HCT116 (cell line): Measurements from ENCODE around the gene ESF1. TPM values are rescaled to one million over a fixed set of nuclear protein-coding genes. Genes with fewer than 3 reads are reported as not detected.

Source experiments
- ATAC-seq: fragments of 200-7000 bp; cut with Tn5 transposase; 2 replicates; pipeline ENCODE4 v1.9.1; 2020; ENCODE audit warnings: mild to moderate bottlenecking, moderate library complexity
- BruUV-seq: library from RNA; stranded (reverse); fragments of 400-500 nt; replicated peaks from 2 replicates; lab custom pipeline; 2021; lab: Mats Ljungman, UMichigan
- CTCF ChIA-PET: fragments of 300-600 bp; sonication (Branson Sonifier 250); formaldehyde crosslinking; loops from one replicate; lab custom pipeline; 2021; ENCODE audit warnings: antibody characterized with exemption; lab: Charles Lee
- POLR2A ChIA-PET: fragments of 300-600, 350-600 bp; sonication (Branson Sonifier 250); formaldehyde crosslinking; loops from one replicate; lab custom pipeline; 2021; ENCODE audit warnings: antibody characterized with exemption; lab: Charles Lee
- RAD21 ChIA-PET, 2 experiments: fragments of 300-600 bp; sonication (Branson Sonifier 250); formaldehyde crosslinking; loops; one replicate each; lab custom pipeline; 2023; ENCODE audit warnings: low total read pairs in 2 of 2; ENCODE audit not compliant: uncharacterized antibody in 2 of 2, unreplicated experiment in 2 of 2, low non-redundant PET in 1 of 2; lab: Charles Lee
- DNase-seq: peaks from one replicate; pipeline ENCODE4 v3.0.0-alpha.2; 2010; ENCODE audit warnings: low read depth, low spot score
- H2AFZ ChIP-seq: fragments of 200-600 bp; shearing (Covaris generic), sonication (generic); 2 replicates; pipeline ENCODE4 v1.6.1; 2017; ENCODE audit warnings: low read depth, mixed run types, mixed read lengths, antibody characterized with exemption, low read length; ENCODE audit not compliant: poor library complexity, severe bottlenecking
- H3K27ac ChIP-seq: 2 replicates; pipeline ENCODE4 v1.5.1; 2012; ENCODE audit warnings: low read depth, low read length
- H3K27me3 ChIP-seq: fragments of 200-600 bp; sonication (generic); 2 replicates; pipeline ENCODE4 v1.6.1; 2016; ENCODE audit warnings: mixed run types, low read length, mixed read lengths; ENCODE audit not compliant: insufficient read depth
- H3K36me3 ChIP-seq, 2 experiments: fragments of 200-500 bp in 1 of 2; fragments of 200-600 bp in 1 of 2; sonication (Bioruptor generic) in 1 of 2; sonication (generic) in 1 of 2; 2 replicates each; pipeline versions ENCODE4 v1.5.1 to v1.6.1; 2014 to 2016; ENCODE audit warnings: low read length in 2 of 2, inconsistent platforms in 1 of 2, mixed read lengths in 1 of 2, mixed run types in 1 of 2; ENCODE audit not compliant: insufficient read depth in 2 of 2, control insufficient read depth in 1 of 2
- H3K4me1 ChIP-seq, 2 experiments: fragments of 200-600 bp in 1 of 2; sonication (generic) in 1 of 2; 2 replicates each; pipeline versions ENCODE4 v1.5.1 to v1.6.1; 2012 to 2017; ENCODE audit warnings: low read length in 2 of 2, inconsistent platforms in 1 of 2, mild to moderate bottlenecking in 1 of 2, mixed read lengths in 1 of 2, mixed run types in 1 of 2, moderate library complexity in 1 of 2; ENCODE audit not compliant: insufficient read depth in 2 of 2, control insufficient read depth in 1 of 2
- H3K4me2 ChIP-seq: fragments of 200-600 bp; sonication (generic); 2 replicates; pipeline ENCODE4 v1.6.1; 2017; ENCODE audit warnings: mixed run types, low read length, mixed read lengths
- H3K4me3 ChIP-seq, 2 experiments: fragments of 200-600 bp in 1 of 2; sonication (generic) in 1 of 2; replicated peaks in 1 of 2; 2 replicates each; pipeline ENCODE4 v1.5.1; 2011 to 2016; ENCODE audit warnings: low read length in 2 of 2, control low read depth in 1 of 2, low read depth in 1 of 2, mild to moderate bottlenecking in 1 of 2, mixed read lengths in 1 of 2, mixed run types in 1 of 2
- H3K79me2 ChIP-seq: fragments of 200-600 bp; sonication (generic); 2 replicates; pipeline ENCODE4 v1.6.1; 2017; ENCODE audit warnings: mild to moderate bottlenecking, mixed run types, low read length, moderate library complexity, mixed read lengths; ENCODE audit not compliant: insufficient read depth
- H3K9ac ChIP-seq: fragments of 200-600 bp; sonication (generic); 2 replicates; pipeline ENCODE4 v1.6.1; 2016; ENCODE audit warnings: low read length, mixed read lengths
- H3K9me2 ChIP-seq: fragments of 200-600 bp; sonication (generic), shearing (Covaris generic); 2 replicates; pipeline ENCODE4 v1.6.1; 2017; ENCODE audit warnings: mixed run types, mild to moderate bottlenecking, moderate library complexity; ENCODE audit not compliant: insufficient read depth
- H3K9me3 ChIP-seq, 2 experiments: fragments of 200-500 bp in 1 of 2; fragments of 200-600 bp in 1 of 2; sonication (Bioruptor generic) in 1 of 2; sonication (generic) in 1 of 2; 2 replicates each; pipeline ENCODE4 v1.6.1; 2014 to 2017; ENCODE audit warnings: low read length in 2 of 2, mixed read lengths in 2 of 2, inconsistent platforms in 1 of 2, low read depth in 1 of 2, mild to moderate bottlenecking in 1 of 2, mixed run types in 1 of 2, moderate library complexity in 1 of 2; ENCODE audit not compliant: control insufficient read depth in 1 of 2, insufficient read depth in 1 of 2
- H4K20me1 ChIP-seq: fragments of 200-600 bp; sonication (generic), shearing (Covaris generic); 2 replicates; pipeline ENCODE4 v1.6.1; 2017; ENCODE audit warnings: mixed run types, mild to moderate bottlenecking, moderate library complexity; ENCODE audit not compliant: insufficient read depth
- CBX3 ChIP-seq: IDR thresholded peaks from 2 replicates; pipeline ENCODE4 v1.6.1; 2012; ENCODE audit warnings: low read depth
- CEBPB ChIP-seq: IDR thresholded peaks from 2 replicates; pipeline ENCODE4 v1.6.1; 2012; ENCODE audit warnings: low read depth
- CTCF ChIP-seq, 3 experiments: fragments of 200-600 bp in 1 of 3; sonication (generic) in 1 of 3; IDR thresholded peaks in 2 of 3; conservative IDR thresholded peaks in 1 of 3; 2 replicates each; pipeline ENCODE4 v1.5.1; 2012 to 2017; ENCODE audit warnings: low read depth in 2 of 3, low read length in 2 of 3, antibody characterized with exemption in 1 of 3, borderline replicate concordance in 1 of 3, control low read depth in 1 of 3, mild to moderate bottlenecking in 1 of 3, mixed read lengths in 1 of 3, mixed run types in 1 of 3, moderate library complexity in 1 of 3; ENCODE audit not compliant: insufficient read depth in 1 of 3
- ELF1 ChIP-seq: IDR thresholded peaks from 2 replicates; pipeline ENCODE4 v1.6.1; 2012; ENCODE audit warnings: low read depth, borderline replicate concordance
- EZH2 ChIP-seq: fragments of 200-600 bp; sonication (generic); IDR thresholded peaks from 2 replicates; pipeline ENCODE4 v1.6.1; 2017; ENCODE audit warnings: antibody characterized with exemption, mixed run types
- EZH2phosphoT487 ChIP-seq: fragments of 200-600 bp; IDR thresholded peaks from 2 replicates; pipeline ENCODE4 v1.6.1; 2018; ENCODE audit warnings: antibody characterized with exemption, borderline replicate concordance
- FOSL1 ChIP-seq: IDR thresholded peaks from 2 replicates; pipeline ENCODE4 v1.6.1; 2012; ENCODE audit warnings: low read depth
- POLR2A ChIP-seq: IDR thresholded peaks from 2 replicates; pipeline ENCODE4 v1.7.0; 2011; ENCODE audit warnings: borderline replicate concordance; ENCODE audit not compliant: insufficient read depth, insufficient read length; ENCODE audit errors: extremely low read depth
- RAD21 ChIP-seq: IDR thresholded peaks from 2 replicates; pipeline ENCODE4 v1.6.1; 2012; ENCODE audit warnings: low read depth, mild to moderate bottlenecking
- SIN3A ChIP-seq: IDR thresholded peaks from 2 replicates; pipeline ENCODE4 v1.6.1; 2012; ENCODE audit warnings: low read depth
- SP1 ChIP-seq: IDR thresholded peaks from 2 replicates; pipeline ENCODE4 v1.6.1; 2012; ENCODE audit warnings: low read depth
- TCF7L2 ChIP-seq: IDR thresholded peaks from 2 replicates; pipeline ENCODE4 v1.7.0; 2011; ENCODE audit warnings: borderline replicate concordance, inconsistent platforms; ENCODE audit not compliant: insufficient read depth, insufficient read length; ENCODE audit errors: extremely low read depth
- YY1 ChIP-seq: IDR thresholded peaks from 2 replicates; pipeline ENCODE4 v1.6.1; 2011; ENCODE audit warnings: low read length, low read depth, moderate library complexity, mild to moderate bottlenecking; ENCODE audit not compliant: insufficient replicate concordance; ENCODE audit errors: extremely low read depth
- ZBTB33 ChIP-seq: IDR thresholded peaks from 2 replicates; pipeline ENCODE4 v1.6.1; 2011; ENCODE audit warnings: mild to moderate bottlenecking, low read length, moderate library complexity; ENCODE audit not compliant: insufficient replicate concordance; ENCODE audit errors: extremely low read depth
- ZFX ChIP-seq: fragments of 450-650 bp; IDR thresholded peaks from 2 replicates; pipeline ENCODE4 v1.6.1; 2017
- ZNF274 ChIP-seq: fragments of 200-500 bp; sonication (Bioruptor generic); IDR thresholded peaks from 2 replicates; pipeline ENCODE4 v1.6.1; 2014; ENCODE audit warnings: mild to moderate bottlenecking, low read depth, low read length, inconsistent platforms
- intact Hi-C: fragments of 100-400 bp; cut with micrococcal nuclease; formaldehyde crosslinking; loops from 2 replicates; pipeline ENCODE4 v1.10.0; 2022
- total RNA-seq: library from RNA; stranded (reverse); gene quantifications from one replicate; pipeline ENCODE4 v1.2.1, GENCODE V29; 2021; ENCODE audit not compliant: unreplicated experiment
- TF ChIP-seq, protein P1 (sequence below): IDR thresholded peaks from 2 replicates; pipeline ENCODE4 v1.6.1; 2012
- TF ChIP-seq, protein P2 (sequence below): IDR thresholded peaks from 2 replicates; pipeline ENCODE4 v1.6.1; 2012

Gene ESF1
- total RNA-seq, 1 experiment from 2014 or later: 25.4 TPM

DNA sequence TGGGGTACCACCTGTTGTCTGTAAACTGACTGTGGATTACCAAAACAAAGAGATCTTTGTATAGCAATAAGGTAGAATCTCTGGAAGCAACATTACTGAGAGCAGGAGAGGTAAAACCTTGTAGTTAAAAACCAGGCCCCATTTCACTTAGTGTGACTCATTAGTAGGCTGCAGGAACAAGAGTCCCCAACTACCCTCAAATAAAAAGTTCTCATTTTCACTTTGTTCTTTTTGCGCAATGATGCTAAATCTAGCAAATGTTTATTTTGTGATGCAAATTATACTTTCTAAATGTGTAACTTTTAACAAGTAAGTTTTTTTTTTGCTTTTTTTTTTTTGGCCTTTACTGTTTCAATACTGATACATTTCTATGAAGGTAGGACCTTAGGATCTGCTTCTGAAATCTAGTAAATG is 67.1 kb downstream of the ESF1 start:
- Histone ChIP-seq H3K79me2 (peaks cover 6% of the 10 kb centered on the region), H2AFZ (no peak overlapping the region), H3K9me2 (no peaks in the 10 kb centered on the region), H3K36me3 (peaks cover 12 to 39% of the 10 kb centered on the region in 2 experiments), H3K27me3 (no peaks in the 10 kb centered on the region), H3K4me1 (no peaks in the 10 kb centered on the region), H3K9ac (no peak overlapping the region), H3K4me2 (no peak overlapping the region), H3K27ac (no peak overlapping the region), H3K4me3 (no peak overlapping the region)
- RAD21 ChIA-PET: no interaction called here
- CTCF ChIA-PET: no interaction called here
- no peak for DNase-seq
- BruUV-seq: no TSS peak
- intact Hi-C loops: no loop called here
- POLR2A ChIA-PET: no interaction called here
- no peak for ATAC-seq
- TF ChIP-seq EZH2phosphoT487 (no peak), ELF1 (no peak), ZBTB33 (no peak)
- TF ChIP-seq, protein P1, sequence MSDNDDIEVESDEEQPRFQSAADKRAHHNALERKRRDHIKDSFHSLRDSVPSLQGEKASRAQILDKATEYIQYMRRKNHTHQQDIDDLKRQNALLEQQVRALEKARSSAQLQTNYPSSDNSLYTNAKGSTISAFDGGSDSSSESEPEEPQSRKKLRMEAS: no peak
- TF ChIP-seq, all 23 proteins: peak for 0
- Histone ChIP-seq H4K20me1 (no peaks in the 10 kb centered on the region), H3K9me3 (no peaks in the 10 kb centered on the region)

GRCh38 chr20:13715171-13715570 is 69.5 kb downstream of the ESF1 start:
- POLR2A ChIA-PET: no interaction called here
- H3K9me2 ChIP-seq: no peaks in the 10 kb centered on the region
- peaks cover 12 to 45% of the 10 kb centered on the region in 2 experiments for H3K36me3 ChIP-seq
- RAD21 ChIA-PET: no interaction called here
- DNase-seq (no peak), ATAC-seq (no peak)
- no peaks in the 10 kb centered on the region for H3K27me3 ChIP-seq
- no peaks in the 10 kb centered on the region for H4K20me1 ChIP-seq
- CTCF ChIA-PET: no interaction called here
- H3K79me2 ChIP-seq: peaks cover 4% of the 10 kb centered on the region
- H3K9ac ChIP-seq: no peak overlapping the region
- intact Hi-C loops: no loop called here
- no peak overlapping the region for H3K27ac ChIP-seq
- no peak overlapping the region for H3K4me2 ChIP-seq
- H2AFZ ChIP-seq: no peak overlapping the region
- H3K4me1 ChIP-seq: no peaks in the 10 kb centered on the region
- no TSS peak for BruUV-seq
- no peaks in the 10 kb centered on the region for H3K9me3 ChIP-seq
- no peak overlapping the region for H3K4me3 ChIP-seq
- TF ChIP-seq FOSL1 (no peak), CEBPB (no peak), EZH2 (no peak), SP1 (no peak), ELF1 (no peak), TCF7L2 (no peak), YY1 (no peak), POLR2A (no peak), CBX3 (no peak), ZNF274 (no peak), SIN3A (no peak), RAD21 (no peak), CTCF (IDR thresholded peaks at IDR 0.05 in 2 of 3, conservative IDR thresholded peaks at IDR 0.05 in 1 of 3; ENCODE audit: borderline replicate concordance in 1 of 3, insufficient read depth in 1 of 3, low read depth in 2 of 3, low read length in 2 of 3) (no peak), ZFX (no peak)
- TF ChIP-seq, protein P2, sequence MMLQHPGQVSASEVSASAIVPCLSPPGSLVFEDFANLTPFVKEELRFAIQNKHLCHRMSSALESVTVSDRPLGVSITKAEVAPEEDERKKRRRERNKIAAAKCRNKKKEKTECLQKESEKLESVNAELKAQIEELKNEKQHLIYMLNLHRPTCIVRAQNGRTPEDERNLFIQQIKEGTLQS: no peak
